Measurements from ENCODE around the gene CHST4. TPM values are rescaled to one million over a fixed set of nuclear protein-coding genes. Genes with fewer than 3 reads are reported as not detected.
"Not testable (repeated sequence)": the region's sequence is repeated elsewhere in the genome, so short reads cannot be mapped to it uniquely, and the experiment has no call there.

The CHST4 gene
- total RNA-seq, 2 experiments from 2014 or later, result not detected

DNA sequence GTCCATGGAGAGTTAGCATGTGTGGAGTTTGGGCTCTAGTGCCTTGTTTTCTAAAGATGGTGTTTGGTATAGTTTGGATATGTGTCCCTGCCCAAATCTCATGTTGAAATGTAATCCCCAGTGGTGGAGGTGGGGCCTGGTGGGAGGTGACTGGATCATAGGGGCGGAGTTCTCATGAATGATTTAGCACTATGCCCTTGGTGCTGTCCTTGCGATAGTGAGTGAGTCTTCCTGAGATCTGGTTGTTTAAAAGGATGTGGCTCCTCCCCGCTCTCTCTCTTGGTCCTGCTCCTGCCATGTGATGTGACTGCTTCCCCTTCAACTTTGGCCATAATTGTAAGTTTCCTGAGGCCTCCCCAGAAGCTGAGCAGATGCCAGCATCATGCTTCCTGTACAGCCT lies 28.2 kb upstream of the CHST4 start:
- no peak for DNase-seq
- POLR2A ChIA-PET, result no interaction called here
- no peak overlapping the region for H3K27ac Mint-ChIP-seq
- H3K27me3 Mint-ChIP-seq, result peaks cover under 1% of the 10 kb centered on the region
- intact Hi-C loops (cut with micrococcal nuclease), result loop anchor here (5.0 kb wide), 1 partner anchor 56 kb away; the partner anchor contains the start of gene TLE7
- CTCF ChIA-PET, result interaction anchor here (0.7 to 6.5 kb wide), 3 partner anchors 86 to 719 kb away, joined by 5 to 141 read pairs (median 37); no protein-coding TSS in a partner anchor
- no peaks in the 10 kb centered on the region for H3K36me3 Mint-ChIP-seq
- no peaks in the 10 kb centered on the region for H3K4me1 Mint-ChIP-seq (ENCODE audit: low read depth)
- H3K9me3 Mint-ChIP-seq, result no peaks in the 10 kb centered on the region
- no peak overlapping the region for H3K4me3 Mint-ChIP-seq

DNA sequence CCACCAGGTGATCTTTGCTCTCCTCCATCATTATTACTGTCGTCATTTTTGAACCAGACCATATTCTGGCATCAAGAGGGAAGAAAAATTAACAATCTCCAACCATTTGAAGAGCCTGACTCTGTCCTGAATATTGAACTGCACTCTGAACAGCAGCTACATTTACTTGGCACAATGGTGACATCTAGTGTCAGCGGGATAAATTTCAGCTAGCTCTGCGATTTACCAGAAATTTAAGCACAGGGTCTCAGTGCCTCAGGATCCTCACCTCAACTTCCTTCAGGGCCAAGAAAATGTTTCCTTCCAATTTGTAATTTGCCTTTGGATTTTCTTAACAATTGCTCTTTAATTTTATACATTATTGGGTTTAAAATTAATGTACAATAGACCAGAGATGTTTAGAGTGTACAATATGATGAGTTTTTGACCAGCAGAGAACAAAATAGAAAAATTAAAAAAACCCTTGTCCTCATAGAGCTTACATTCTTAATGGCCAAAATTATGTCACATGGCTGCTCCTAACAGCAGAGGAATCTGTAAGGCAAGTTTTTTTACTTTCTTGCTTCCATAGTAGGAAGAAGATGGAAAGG lies 26.4 kb upstream of the CHST4 start:
- ChIA-PET POLR2A (no interaction called here), CTCF (interaction anchor here (0.5 to 6.5 kb wide), 32 partner anchors 9 to 462 kb away, joined by 3 to 141 read pairs (median 4); partner anchors contain the start of genes CHST4, ZNF19 and ZNF23)
- H3K9me3 Mint-ChIP-seq, result no peaks in the 10 kb centered on the region
- no peak overlapping the region for H3K27ac Mint-ChIP-seq
- no peaks in the 10 kb centered on the region for H3K36me3 Mint-ChIP-seq
- no peaks in the 10 kb centered on the region for H3K4me1 Mint-ChIP-seq (ENCODE audit: low read depth)
- peak; percentile 47 for DNase-seq
- peaks cover 2% of the 10 kb centered on the region for H3K27me3 Mint-ChIP-seq
- H3K4me3 Mint-ChIP-seq, result no peak overlapping the region
- intact Hi-C loops (cut with micrococcal nuclease), result loop anchor here (1.0 to 5.0 kb wide), 3 partner anchors 42 to 88 kb away; partner anchors contain the start of gene TLE7

DNA sequence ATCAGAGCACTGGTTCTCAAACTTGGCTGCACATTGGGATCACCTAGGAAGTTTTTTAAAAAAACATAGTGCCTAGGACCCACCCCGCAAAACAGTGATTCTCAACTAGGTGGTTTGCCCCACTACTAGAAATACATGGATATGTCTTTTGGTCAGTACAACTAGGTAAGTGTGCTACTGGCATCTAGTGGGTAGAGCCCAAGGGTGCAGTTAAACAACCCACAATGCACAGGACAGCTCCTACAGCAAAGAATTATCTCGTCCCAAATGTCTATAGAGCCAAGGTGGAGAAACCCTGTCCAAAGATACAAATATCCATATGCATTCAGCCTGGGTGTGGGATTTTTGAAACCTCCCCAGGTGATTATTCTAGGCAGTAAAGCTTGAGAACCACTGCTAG lies 25.3 kb upstream of the CHST4 start:
- no peak overlapping the region for H3K27ac Mint-ChIP-seq
- no peaks in the 10 kb centered on the region for H3K9me3 Mint-ChIP-seq
- H3K27me3 Mint-ChIP-seq, result peaks cover 5% of the 10 kb centered on the region
- no peaks in the 10 kb centered on the region for H3K36me3 Mint-ChIP-seq
- intact Hi-C loops (cut with micrococcal nuclease), result loop anchor here (5.0 kb wide), 1 partner anchor 41 kb away; no protein-coding TSS in a partner anchor
- H3K4me1 Mint-ChIP-seq (ENCODE audit: low read depth), result no peaks in the 10 kb centered on the region
- H3K4me3 Mint-ChIP-seq, result no peak overlapping the region
- DNase-seq, result no peak
- ChIA-PET CTCF (interaction anchor here (0.9 to 6.5 kb wide), 11 partner anchors 10 to 461 kb away, joined by 3 to 141 read pairs (median 5); partner anchors contain the start of genes CHST4 and ZNF23), POLR2A (no interaction called here)

DNA sequence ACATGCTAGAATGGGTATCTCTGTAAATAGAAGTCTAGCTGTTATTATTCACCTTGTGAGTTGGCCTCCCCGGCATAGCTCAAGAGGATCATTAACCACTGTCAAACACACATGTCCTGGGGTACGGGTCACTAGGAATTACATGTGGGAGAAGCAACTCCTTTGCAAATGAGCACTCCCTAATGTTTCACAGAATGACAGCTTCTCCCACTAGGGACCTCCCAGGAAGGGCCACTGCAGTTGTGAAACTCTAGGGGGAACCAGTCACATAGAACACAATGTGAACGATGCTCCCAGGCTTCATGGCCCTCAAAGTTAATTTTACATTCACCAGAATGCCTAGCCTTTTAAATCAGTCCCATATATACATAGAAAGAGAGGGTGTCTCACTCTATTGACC lies 24.7 kb upstream of the CHST4 start:
- Mint-ChIP-seq H3K36me3 (no peaks in the 10 kb centered on the region), H3K27me3 (peaks cover 5% of the 10 kb centered on the region), H3K9me3 (no peaks in the 10 kb centered on the region), H3K4me1 (ENCODE audit: low read depth) (no peaks in the 10 kb centered on the region), H3K27ac (no peak overlapping the region), H3K4me3 (no peak overlapping the region)
- intact Hi-C loops (cut with micrococcal nuclease), result loop anchor here (5.0 kb wide), 1 partner anchor 41 kb away; no protein-coding TSS in a partner anchor
- ChIA-PET CTCF (interaction anchor here (0.9 to 6.5 kb wide), 5 partner anchors 10 to 460 kb away, joined by 3 to 141 read pairs (median 10); no protein-coding TSS in a partner anchor), POLR2A (no interaction called here)
- DNase-seq, result no peak

DNA sequence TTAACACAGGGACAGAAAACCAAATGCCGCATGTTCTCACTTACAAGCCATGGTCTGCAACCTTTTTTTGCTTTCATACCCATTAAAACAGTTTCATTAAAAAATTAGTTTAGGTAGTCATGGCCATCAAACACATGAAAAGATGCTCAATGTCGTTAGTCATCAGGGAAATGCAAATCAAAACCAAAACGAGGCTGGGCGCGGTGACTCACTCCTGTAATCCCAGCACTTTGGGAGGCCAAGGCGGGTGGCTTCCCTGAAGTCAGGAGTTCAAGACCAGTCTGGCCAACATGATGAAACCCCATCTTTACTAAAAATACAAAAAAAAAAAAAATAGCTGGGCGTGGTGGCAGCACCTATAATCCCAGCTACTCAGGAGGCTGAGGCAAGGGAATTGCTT lies 22.2 kb upstream of the CHST4 start:
- intact Hi-C loops (cut with micrococcal nuclease), result loop anchor here (5.0 kb wide), 1 partner anchor 38 kb away; no protein-coding TSS in a partner anchor
- CTCF ChIA-PET, result interaction anchor here (0.6 kb wide), 1 partner anchor 1066 kb away, joined by 3 read pairs; no protein-coding TSS in a partner anchor
- DNase-seq, result peak; percentile 45
- H3K9me3 Mint-ChIP-seq; H3K27me3 Mint-ChIP-seq; POLR2A ChIA-PET; H3K27ac Mint-ChIP-seq; H3K4me3 Mint-ChIP-seq; H3K4me1 Mint-ChIP-seq (ENCODE audit: low read depth); H3K36me3 Mint-ChIP-seq: not testable (repeated sequence)

DNA sequence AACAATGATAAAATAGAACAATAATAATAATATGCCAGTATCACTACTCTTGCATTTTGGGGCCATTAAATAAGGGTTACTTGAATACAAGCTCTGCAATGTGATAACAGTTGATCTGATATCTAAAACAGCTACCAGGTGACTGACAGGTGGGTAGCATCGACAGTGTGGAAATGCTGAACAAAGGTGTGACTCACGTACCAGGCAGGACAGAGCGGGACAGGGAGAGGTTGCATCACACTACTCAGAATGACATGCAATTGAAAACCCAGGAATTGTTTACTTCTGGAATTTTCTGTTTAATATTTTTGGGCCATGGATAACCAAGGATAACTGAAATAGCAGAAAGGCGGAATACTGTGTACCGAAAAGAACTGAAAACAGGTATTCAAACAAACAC lies 21.3 kb upstream of the CHST4 start:
- ChIA-PET CTCF (no interaction called here), POLR2A (no interaction called here)
- Mint-ChIP-seq H3K36me3 (no peaks in the 10 kb centered on the region), H3K9me3 (no peaks in the 10 kb centered on the region), H3K4me3 (no peak overlapping the region), H3K4me1 (ENCODE audit: low read depth) (no peaks in the 10 kb centered on the region), H3K27me3 (peaks cover 5% of the 10 kb centered on the region), H3K27ac (no peak overlapping the region)
- intact Hi-C loops (cut with micrococcal nuclease), result loop anchor here (5.0 kb wide), 1 partner anchor 37 kb away; no protein-coding TSS in a partner anchor
- no peak for DNase-seq

DNA sequence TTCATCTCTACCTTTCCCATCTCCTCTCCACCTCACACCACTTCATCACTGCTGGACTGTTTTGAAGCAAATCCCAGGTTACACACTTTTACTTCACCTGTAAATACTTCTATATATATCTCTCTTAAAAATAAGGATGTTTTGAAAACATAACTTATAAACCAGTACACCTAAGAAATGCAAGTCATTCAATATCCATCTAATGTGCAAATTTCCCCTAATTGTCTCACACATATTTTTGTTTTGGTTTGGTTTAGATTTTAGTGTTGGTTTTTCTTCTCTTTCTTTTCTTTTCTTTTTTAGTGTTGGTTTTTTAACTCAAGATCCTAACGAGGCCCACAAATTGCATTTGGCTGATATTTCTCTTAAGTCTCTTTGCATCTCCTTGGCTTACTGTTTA lies 19.2 kb upstream of the CHST4 start:
- H3K4me3 Mint-ChIP-seq, result no peak overlapping the region
- no peaks in the 10 kb centered on the region for H3K36me3 Mint-ChIP-seq
- DNase-seq, result no peak
- ChIA-PET POLR2A (no interaction called here), CTCF (interaction anchor here (1.2 kb wide), 1 partner anchor 95 kb away, joined by 3 read pairs; no protein-coding TSS in a partner anchor)
- H3K27me3 Mint-ChIP-seq, result peaks cover 9% of the 10 kb centered on the region
- H3K4me1 Mint-ChIP-seq (ENCODE audit: low read depth), result no peaks in the 10 kb centered on the region
- no peaks in the 10 kb centered on the region for H3K9me3 Mint-ChIP-seq
- intact Hi-C loops (cut with micrococcal nuclease), result no loop called here
- H3K27ac Mint-ChIP-seq, result no peak overlapping the region

DNA sequence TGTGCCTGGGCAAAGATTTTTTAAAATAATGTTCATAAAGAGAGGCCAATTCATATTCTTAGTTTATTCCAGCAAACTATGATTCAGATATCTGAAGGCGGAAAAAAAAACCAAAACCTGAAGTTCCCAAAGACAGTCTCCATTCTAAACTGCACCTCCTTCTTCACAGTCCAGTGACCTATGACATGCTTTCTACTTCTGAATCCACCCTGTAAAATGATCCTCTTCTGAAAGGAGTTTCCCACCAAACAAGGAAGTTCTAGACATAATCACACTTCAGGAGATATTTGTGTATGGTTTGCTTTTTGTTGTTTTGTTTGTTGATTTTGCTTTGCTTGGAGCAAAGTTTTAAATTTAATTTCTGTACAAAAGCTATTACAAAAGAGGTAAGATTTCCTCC lies 12.9 kb upstream of the CHST4 start:
- ChIA-PET POLR2A (no interaction called here), CTCF (no interaction called here)
- Mint-ChIP-seq H3K4me3 (no peak overlapping the region), H3K9me3 (no peaks in the 10 kb centered on the region), H3K27me3 (peaks cover 4% of the 10 kb centered on the region), H3K4me1 (ENCODE audit: low read depth) (no peaks in the 10 kb centered on the region), H3K36me3 (no peaks in the 10 kb centered on the region), H3K27ac (no peak overlapping the region)
- intact Hi-C loops (cut with micrococcal nuclease), result no loop called here
- no peak for DNase-seq

DNA sequence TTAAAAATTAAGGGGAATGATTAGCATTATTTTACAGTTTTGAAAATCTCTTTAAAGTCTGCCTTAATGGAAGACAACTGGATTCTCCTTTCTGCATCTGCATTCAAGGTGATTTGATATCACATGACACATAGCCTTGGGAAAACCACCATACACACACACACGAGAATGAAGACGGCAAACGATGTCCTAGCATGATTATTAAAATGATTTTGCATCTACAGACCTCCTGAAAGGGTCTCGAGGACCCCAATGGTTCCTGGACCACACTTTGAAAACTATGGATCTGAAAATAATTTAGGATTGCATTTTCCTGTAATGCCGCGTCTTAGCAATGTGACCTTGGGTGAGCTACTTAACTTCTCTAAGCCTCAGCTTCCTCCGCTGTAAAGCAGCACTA lies 11.8 kb upstream of the CHST4 start:
- POLR2A ChIA-PET, result no interaction called here
- Mint-ChIP-seq H3K27ac (no peak overlapping the region), H3K36me3 (no peaks in the 10 kb centered on the region), H3K27me3 (peaks cover 4% of the 10 kb centered on the region), H3K9me3 (no peaks in the 10 kb centered on the region), H3K4me3 (no peak overlapping the region), H3K4me1 (ENCODE audit: low read depth) (no peaks in the 10 kb centered on the region)
- intact Hi-C loops (cut with micrococcal nuclease), result no loop called here
- CTCF ChIA-PET, result no interaction called here
- no peak for DNase-seq

DNA sequence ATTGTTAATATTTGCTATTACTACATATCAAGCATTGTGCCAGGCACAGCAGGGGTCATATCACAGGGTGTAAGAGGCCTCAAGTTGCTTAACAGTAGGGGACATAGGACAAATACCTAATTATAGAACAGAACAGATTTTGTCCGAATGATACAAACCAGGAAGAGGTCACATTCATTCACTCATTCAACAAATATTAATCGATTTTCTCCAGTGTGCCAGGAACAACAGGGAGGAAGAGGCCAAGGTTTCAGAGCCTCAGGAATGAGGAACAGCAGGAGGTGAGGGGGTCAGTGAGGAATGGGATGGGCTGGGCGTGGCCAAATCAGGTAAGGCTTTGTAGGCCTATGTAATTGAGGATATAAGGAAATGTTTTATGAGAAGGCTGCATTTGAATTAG lies 11.2 kb upstream of the CHST4 start:
- no peak overlapping the region for H3K27ac Mint-ChIP-seq
- intact Hi-C loops (cut with micrococcal nuclease), result no loop called here
- no peak for DNase-seq
- no peaks in the 10 kb centered on the region for H3K36me3 Mint-ChIP-seq
- ChIA-PET POLR2A (no interaction called here), CTCF (no interaction called here)
- H3K27me3 Mint-ChIP-seq, result peaks cover 4% of the 10 kb centered on the region
- H3K9me3 Mint-ChIP-seq, result no peaks in the 10 kb centered on the region
- H3K4me1 Mint-ChIP-seq (ENCODE audit: low read depth), result no peaks in the 10 kb centered on the region
- no peak overlapping the region for H3K4me3 Mint-ChIP-seq

DNA sequence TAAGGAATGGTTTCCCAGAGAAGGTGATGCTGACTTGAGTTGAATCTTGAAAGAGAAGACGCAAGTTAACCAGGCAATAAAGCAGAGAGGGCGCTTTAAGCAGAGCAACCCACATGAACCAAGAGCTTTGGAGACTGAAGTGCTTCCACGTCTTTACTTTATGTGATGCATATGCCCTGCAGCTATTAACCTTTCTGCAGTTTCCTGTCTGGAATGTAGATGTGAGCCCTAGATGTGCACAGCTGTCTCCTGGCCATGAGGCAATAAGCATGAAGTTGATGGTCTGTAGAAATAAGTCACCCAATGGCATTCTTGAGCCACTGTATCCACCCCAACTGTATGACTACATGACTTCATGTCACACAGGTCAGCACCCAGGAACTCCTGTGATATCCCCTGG lies 5.7 kb upstream of the CHST4 start:
- intact Hi-C loops (cut with micrococcal nuclease), result no loop called here
- Mint-ChIP-seq H3K4me3 (no peak overlapping the region), H3K36me3 (no peaks in the 10 kb centered on the region), H3K9me3 (no peaks in the 10 kb centered on the region), H3K27me3 (peaks cover 5% of the 10 kb centered on the region), H3K4me1 (ENCODE audit: low read depth) (no peaks in the 10 kb centered on the region), H3K27ac (no peak overlapping the region)
- ChIA-PET CTCF (no interaction called here), POLR2A (no interaction called here)
- DNase-seq, result no peak

DNA sequence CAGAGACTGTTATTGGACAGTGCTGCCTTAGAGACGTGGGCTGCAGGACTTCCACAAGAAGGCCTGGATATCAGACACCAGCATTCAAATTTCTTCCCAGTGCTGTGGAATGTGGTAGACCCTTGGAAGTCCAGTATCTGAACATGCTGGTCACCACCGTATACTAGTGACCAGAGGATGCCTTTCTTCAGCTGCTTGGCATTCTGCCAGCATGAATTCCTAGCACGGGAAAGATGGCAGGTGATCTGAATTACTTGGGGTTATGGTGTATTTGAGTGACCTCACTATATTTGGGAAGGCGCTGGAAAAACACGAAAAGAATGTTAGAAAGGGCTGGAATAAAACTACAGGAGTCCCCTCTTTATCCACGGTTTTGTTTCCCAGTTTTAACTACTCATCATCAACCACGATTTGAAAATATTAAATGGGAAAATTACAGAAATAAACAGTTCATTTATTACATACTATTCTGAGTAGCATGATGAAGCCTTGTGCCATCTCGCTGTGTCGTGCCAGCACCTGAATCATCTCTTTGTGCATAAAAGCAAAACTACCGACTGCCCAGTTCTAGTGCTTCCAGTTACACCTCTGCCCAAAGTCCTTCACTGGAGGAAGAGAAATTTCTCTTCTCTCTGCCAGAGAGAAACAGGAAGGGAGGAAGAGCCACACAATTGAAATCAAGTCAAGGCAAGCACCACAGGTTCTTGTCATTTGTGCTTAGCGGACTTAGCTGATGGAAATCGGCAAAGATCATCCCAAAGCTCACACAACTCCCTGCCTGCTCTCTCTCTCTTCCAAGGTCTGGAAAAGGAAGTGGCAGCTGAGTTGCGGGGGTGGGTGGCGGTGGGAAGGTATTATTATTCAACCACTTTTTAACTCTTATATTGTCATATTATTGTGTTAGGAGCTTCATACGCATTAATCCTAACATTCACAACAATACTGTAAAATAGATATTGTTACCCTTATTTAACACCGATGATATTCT lies 1.4 kb upstream of the CHST4 start:
- intact Hi-C loops (cut with micrococcal nuclease), result no loop called here
- ChIA-PET POLR2A (no interaction called here), CTCF (interaction anchor here (2.7 kb wide), 1 partner anchor 25 kb away, joined by 9 read pairs; no protein-coding TSS in a partner anchor)
- Mint-ChIP-seq H3K27ac (no peak overlapping the region), H3K4me1 (ENCODE audit: low read depth) (no peaks in the 10 kb centered on the region), H3K4me3 (no peak overlapping the region), H3K27me3 (peaks cover 17% of the 10 kb centered on the region), H3K36me3 (no peaks in the 10 kb centered on the region), H3K9me3 (no peaks in the 10 kb centered on the region)
- DNase-seq, result no peak

Measured in activated CD4-positive, alpha-beta memory T cell treated with anti-CD3 and anti-CD28 coated beads for 36 hours (primary cell).